Caco-2 (cell line): Measurements from ENCODE around the gene PRKCI. TPM values are rescaled to one million over a fixed set of nuclear protein-coding genes. Genes with fewer than 3 reads are reported as not detected.
"Not testable (repeated sequence)": the region's sequence is repeated elsewhere in the genome, so short reads cannot be mapped to it uniquely, and the experiment has no call there.

Experiments
- BruUV-seq: library from RNA; stranded (reverse); fragments of 400-500 nt; replicated peaks from 2 replicates; lab custom pipeline; 2021; lab: Mats Ljungman, UMichigan
- CTCF ChIA-PET: fragments of 300-600 bp; sonication (Branson Sonifier 250); formaldehyde crosslinking; loops from one replicate; lab custom pipeline; 2022; ENCODE audit warnings: antibody characterized with exemption; lab: Charles Lee
- POLR2A ChIA-PET: fragments of 300-600 bp; sonication (Branson Sonifier 250); formaldehyde crosslinking; loops from one replicate; lab custom pipeline; 2022; ENCODE audit warnings: antibody characterized with exemption; lab: Charles Lee
- DNase-seq, 2 experiments: peaks; one replicate each; pipeline versions ENCODE4 v3.0.0 to v3.0.0-alpha.2; 2020 to 2022
- H3K27me3 ChIP-seq: replicated peaks from 2 replicates; pipeline ENCODE4 v1.6.0; 2011; ENCODE audit warnings: low read length; ENCODE audit not compliant: control insufficient read depth, insufficient read depth
- H3K36me3 ChIP-seq: 2 replicates; pipeline ENCODE4 v1.5.1; 2011; ENCODE audit warnings: low read length; ENCODE audit not compliant: control insufficient read depth, insufficient read depth
- H3K4me1 ChIP-seq: fragments of 250-450 bp; sonication (Bioruptor Pico); 2 replicates; pipeline ENCODE4 v1.5.1; 2020; ENCODE audit warnings: mild to moderate bottlenecking
- H3K4me3 ChIP-seq: 2 replicates; pipeline ENCODE4 v1.5.1; 2011; ENCODE audit warnings: low read depth, mild to moderate bottlenecking, control low read depth, low read length
- H3K9me3 ChIP-seq: fragments of 250-450 bp; sonication (Bioruptor Pico); 2 replicates; pipeline ENCODE4 v1.5.1; 2020; ENCODE audit warnings: mild to moderate bottlenecking, moderate library complexity
- H3K27ac Mint-ChIP-seq: one replicate; pipeline ENCODE4 v1.8.0; 2022; ENCODE audit warnings: mixed read lengths; ENCODE audit not compliant: unreplicated experiment
- H3K27me3 Mint-ChIP-seq: one replicate; pipeline ENCODE4 v1.8.0; 2022; ENCODE audit warnings: mixed read lengths; ENCODE audit not compliant: insufficient read depth, unreplicated experiment
- H3K36me3 Mint-ChIP-seq: one replicate; pipeline ENCODE4 v1.8.0; 2022; ENCODE audit warnings: mild to moderate bottlenecking, mixed read lengths; ENCODE audit not compliant: insufficient read depth, unreplicated experiment
- H3K4me1 Mint-ChIP-seq: one replicate; pipeline ENCODE4 v1.8.0; 2022; ENCODE audit warnings: low read depth, mixed read lengths; ENCODE audit not compliant: unreplicated experiment
- H3K4me3 Mint-ChIP-seq: one replicate; pipeline ENCODE4 v1.8.0; 2022; ENCODE audit warnings: mild to moderate bottlenecking, moderate library complexity, mixed read lengths; ENCODE audit not compliant: unreplicated experiment
- H3K9me3 Mint-ChIP-seq: one replicate; pipeline ENCODE4 v1.8.0; 2022; ENCODE audit warnings: mixed read lengths; ENCODE audit not compliant: unreplicated experiment
- intact Hi-C: fragments of 100-400 bp; cut with micrococcal nuclease; formaldehyde crosslinking; loops from one replicate; pipeline ENCODE4 v1.10.0; 2022; ENCODE audit not compliant: unreplicated experiment
- total RNA-seq: library from RNA; stranded (reverse); gene quantifications from 2 replicates; pipeline ENCODE4 v1.2.3, GENCODE V29; 2022
- TF ChIP-seq, protein P1 (sequence below), 2 experiments: fragments of 200-600 bp in 1 of 2; IDR thresholded peaks; 1 replicate in 1 of 2; 2 replicates in 1 of 2; pipeline versions ENCODE4 v1.5.1 to v1.8.0; 2011 to 2022; ENCODE audit warnings: antibody characterized with exemption in 1 of 2, control low read depth in 1 of 2, inconsistent platforms in 1 of 2, low read depth in 1 of 2, low read length in 1 of 2, mild to moderate bottlenecking in 1 of 2, moderate library complexity in 1 of 2; ENCODE audit not compliant: insufficient read depth in 1 of 2, severe bottlenecking in 1 of 2, unreplicated experiment in 1 of 2

Gene PRKCI
- total RNA-seq, 1 experiment from 2014 or later = 45.8 TPM

DNA sequence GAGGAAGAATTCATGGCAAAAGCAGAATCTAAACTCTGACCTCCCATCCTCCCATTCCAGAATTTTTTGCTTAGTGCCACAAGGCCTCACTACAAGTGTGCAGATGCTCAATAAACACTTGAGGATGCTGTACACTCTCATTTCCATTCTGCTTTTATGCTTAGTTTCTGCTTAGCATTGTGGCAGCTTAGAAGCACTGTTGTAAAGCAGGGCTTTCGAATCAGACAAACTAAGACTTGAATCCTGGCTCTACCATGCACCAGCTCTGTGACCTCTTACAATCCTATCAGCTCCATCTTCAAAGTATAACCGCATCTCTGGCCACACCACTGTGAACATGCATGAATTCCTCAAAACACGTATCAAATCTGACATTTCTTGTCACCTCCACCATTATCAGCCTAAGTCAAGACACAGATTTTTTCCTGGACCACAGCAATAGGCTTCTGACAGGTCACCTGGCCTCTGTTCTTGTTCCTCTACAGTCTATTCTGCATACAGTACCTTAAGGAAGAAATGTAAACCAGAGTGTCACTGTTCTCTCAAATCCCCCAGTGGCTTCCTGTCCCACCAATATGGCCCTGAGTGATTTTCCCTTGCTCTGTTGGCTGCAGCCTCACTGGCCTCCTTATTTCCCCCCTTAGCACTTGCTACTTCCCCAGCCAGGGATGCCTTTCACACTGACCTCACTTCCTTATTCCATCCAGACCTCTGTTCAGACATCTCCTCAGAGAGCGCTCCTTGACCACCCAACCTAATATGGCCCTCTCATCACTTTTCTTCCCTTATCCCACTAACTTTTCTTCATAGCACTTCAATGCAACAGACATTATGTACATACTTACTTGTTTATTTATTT lies 32.6 kb upstream of the PRKCI start:
- no peak for DNase-seq
- H3K4me1 Mint-ChIP-seq = no peaks in the 10 kb centered on the region
- no peaks in the 10 kb centered on the region for H3K27me3 ChIP-seq
- H3K27ac Mint-ChIP-seq = no peak overlapping the region
- intact Hi-C loops = loop anchor here (1.0 to 10.0 kb wide), 2 partner anchors 85 to 180 kb away; no protein-coding TSS in a partner anchor
- H3K36me3 Mint-ChIP-seq = no peaks in the 10 kb centered on the region
- H3K4me3 Mint-ChIP-seq = no peak overlapping the region
- H3K4me3 ChIP-seq = no peak overlapping the region
- no peaks in the 10 kb centered on the region for H3K4me1 ChIP-seq
- TF ChIP-seq, protein P1, sequence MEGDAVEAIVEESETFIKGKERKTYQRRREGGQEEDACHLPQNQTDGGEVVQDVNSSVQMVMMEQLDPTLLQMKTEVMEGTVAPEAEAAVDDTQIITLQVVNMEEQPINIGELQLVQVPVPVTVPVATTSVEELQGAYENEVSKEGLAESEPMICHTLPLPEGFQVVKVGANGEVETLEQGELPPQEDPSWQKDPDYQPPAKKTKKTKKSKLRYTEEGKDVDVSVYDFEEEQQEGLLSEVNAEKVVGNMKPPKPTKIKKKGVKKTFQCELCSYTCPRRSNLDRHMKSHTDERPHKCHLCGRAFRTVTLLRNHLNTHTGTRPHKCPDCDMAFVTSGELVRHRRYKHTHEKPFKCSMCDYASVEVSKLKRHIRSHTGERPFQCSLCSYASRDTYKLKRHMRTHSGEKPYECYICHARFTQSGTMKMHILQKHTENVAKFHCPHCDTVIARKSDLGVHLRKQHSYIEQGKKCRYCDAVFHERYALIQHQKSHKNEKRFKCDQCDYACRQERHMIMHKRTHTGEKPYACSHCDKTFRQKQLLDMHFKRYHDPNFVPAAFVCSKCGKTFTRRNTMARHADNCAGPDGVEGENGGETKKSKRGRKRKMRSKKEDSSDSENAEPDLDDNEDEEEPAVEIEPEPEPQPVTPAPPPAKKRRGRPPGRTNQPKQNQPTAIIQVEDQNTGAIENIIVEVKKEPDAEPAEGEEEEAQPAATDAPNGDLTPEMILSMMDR (IDR thresholded peaks at IDR 0.05; ENCODE audit: insufficient read depth in 1 of 2, low read depth in 1 of 2, low read length in 1 of 2, severe bottlenecking in 1 of 2, unreplicated experiment in 1 of 2) = no peak
- H3K9me3 ChIP-seq = no peaks in the 10 kb centered on the region
- H3K9me3 Mint-ChIP-seq = no peaks in the 10 kb centered on the region
- peaks cover 3% of the 10 kb centered on the region for H3K27me3 Mint-ChIP-seq
- CTCF ChIA-PET = interaction anchor here (0.7 kb wide), 2 partner anchors 80 to 171 kb away, joined by 3 to 5 read pairs; no protein-coding TSS in a partner anchor
- H3K36me3 ChIP-seq = no peaks in the 10 kb centered on the region
- BruUV-seq = no TSS peak
- POLR2A ChIA-PET = no interaction called here

DNA sequence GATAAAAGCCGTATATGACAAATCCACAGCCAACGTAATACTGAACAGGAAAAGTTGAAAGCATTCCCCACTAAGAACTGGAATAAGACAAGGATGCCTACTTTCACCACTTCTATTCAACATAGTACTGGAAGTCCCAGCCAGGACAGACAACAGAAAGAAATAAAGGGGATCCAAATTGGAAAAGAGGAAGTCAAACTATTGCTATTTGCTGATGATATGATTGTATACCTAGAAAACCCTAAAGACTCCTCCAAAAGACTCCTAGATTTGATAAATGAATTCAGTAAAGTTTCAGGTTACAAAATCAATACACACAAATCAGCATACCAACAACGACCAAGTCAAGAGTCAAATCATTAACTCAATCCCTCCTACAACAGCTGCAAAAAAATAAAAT lies 26.5 kb upstream of the PRKCI start:
- H3K27me3 Mint-ChIP-seq, H3K4me3 Mint-ChIP-seq, H3K9me3 Mint-ChIP-seq, H3K9me3 ChIP-seq, H3K36me3 Mint-ChIP-seq, H3K27me3 ChIP-seq, BruUV-seq, H3K36me3 ChIP-seq, H3K4me1 Mint-ChIP-seq, CTCF ChIA-PET, DNase-seq, H3K27ac Mint-ChIP-seq, H3K4me3 ChIP-seq, POLR2A ChIA-PET, H3K4me1 ChIP-seq, intact Hi-C loops: not testable (repeated sequence)

DNA sequence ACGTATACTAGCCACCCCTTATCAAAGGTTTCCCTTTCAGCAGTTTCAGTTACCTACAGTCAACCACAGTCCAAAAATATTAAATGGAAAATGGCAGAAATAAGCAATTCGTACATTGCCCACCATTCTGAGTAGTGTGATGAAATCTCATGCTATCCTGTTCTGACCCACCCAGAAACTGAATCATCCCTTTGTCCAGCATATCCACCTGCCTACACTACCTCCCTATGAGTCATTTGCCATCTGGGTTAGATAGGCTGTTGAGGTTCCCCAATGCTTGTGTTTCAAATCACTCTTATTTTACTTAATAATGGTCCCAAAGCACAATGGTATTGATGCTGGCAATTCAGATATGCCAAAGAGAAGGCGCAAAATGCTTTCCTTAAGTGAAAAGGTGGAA lies 25.4 kb upstream of the PRKCI start:
- ChIA-PET CTCF (no interaction called here), POLR2A (no interaction called here)
- Histone ChIP-seq H3K9me3 (no peaks in the 10 kb centered on the region), H3K4me3 (no peak overlapping the region), H3K36me3 (no peaks in the 10 kb centered on the region), H3K27me3 (no peaks in the 10 kb centered on the region), H3K4me1 (peaks cover 9% of the 10 kb centered on the region; the same call in 1 of the 2 replicates)
- TF ChIP-seq, protein P1 (IDR thresholded peaks at IDR 0.05; ENCODE audit: insufficient read depth in 1 of 2, low read depth in 1 of 2, low read length in 1 of 2, severe bottlenecking in 1 of 2, unreplicated experiment in 1 of 2) = no peak
- no peaks in the 10 kb centered on the region for H3K9me3 Mint-ChIP-seq
- DNase-seq = no peak
- intact Hi-C loops = no loop called here
- no TSS peak for BruUV-seq
- H3K27me3 Mint-ChIP-seq = peaks cover 3% of the 10 kb centered on the region
- no peaks in the 10 kb centered on the region for H3K36me3 Mint-ChIP-seq
- H3K4me1 Mint-ChIP-seq = no peaks in the 10 kb centered on the region
- H3K4me3 Mint-ChIP-seq = no peak overlapping the region
- no peak overlapping the region for H3K27ac Mint-ChIP-seq
